Endothelial cell of hepatic sinusoid (primary cell): Measurements from ENCODE around the gene CRAT.

Experiments
- in situ Hi-C: cut with HindIII; loops from 2 replicates; pipeline ENCODE4 v1.10.0; 2017; ENCODE audit warnings: low sequenced_read_pairs

CRAT gene

GRCh38 chr9:129094387-129095169 lies 16.0 kb downstream of the CRAT start:
- in situ Hi-C loops = no loop called here

DNA sequence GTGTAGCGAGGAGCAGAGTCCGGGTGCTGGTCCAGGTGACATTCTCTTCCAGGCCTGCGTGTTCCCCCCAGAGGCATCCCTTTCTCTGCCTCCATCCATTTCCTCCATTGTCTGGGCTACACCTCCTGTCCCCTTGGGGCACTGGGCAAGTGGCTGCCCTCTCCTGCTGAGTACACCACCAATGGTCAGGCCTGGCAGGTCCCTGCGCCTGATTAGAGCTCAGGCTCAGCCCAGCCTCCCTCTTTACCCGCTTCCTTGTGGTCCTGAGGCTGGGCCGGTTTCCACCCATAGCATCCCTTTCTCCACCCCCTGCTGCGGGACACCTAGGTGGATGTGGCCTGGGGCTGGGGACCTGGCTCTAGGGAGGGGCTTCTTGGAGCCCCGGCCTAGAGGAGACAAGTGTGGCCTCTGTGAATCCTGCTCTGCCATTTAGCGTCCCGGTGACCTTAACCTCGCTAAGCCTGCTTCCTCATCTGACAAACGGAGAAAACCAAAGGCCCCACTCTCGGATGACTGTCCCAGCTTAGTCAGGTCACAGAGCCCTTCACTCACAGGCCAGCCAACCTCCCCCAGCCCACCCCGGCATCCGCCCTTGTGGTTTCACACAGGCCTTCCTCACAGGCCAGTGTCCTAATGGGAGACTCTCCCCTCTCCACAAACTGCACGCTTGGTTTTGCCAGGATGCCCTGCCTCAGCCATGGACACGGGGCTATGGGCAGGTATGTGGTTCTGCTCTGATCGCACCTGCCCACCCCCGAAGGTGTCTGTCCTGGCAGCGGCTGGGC lies 16.8 kb downstream of the CRAT start:
- in situ Hi-C loops = no loop called here

- in situ Hi-C loops = loop anchor here (10.0 kb wide), 2 partner anchors 104 to 504 kb away; no protein-coding TSS in a partner anchor
Observed at GRCh38 chr9:129089246-129089645, 21.3 kb downstream of the CRAT start.

GRCh38 chr9:129084087-129084486 lies 26.5 kb downstream of the CRAT start:
- in situ Hi-C loops = loop anchor here (5.0 to 10.0 kb wide), 3 partner anchors 47 to 499 kb away; partner anchors contain the start of gene MIGA2

DNA sequence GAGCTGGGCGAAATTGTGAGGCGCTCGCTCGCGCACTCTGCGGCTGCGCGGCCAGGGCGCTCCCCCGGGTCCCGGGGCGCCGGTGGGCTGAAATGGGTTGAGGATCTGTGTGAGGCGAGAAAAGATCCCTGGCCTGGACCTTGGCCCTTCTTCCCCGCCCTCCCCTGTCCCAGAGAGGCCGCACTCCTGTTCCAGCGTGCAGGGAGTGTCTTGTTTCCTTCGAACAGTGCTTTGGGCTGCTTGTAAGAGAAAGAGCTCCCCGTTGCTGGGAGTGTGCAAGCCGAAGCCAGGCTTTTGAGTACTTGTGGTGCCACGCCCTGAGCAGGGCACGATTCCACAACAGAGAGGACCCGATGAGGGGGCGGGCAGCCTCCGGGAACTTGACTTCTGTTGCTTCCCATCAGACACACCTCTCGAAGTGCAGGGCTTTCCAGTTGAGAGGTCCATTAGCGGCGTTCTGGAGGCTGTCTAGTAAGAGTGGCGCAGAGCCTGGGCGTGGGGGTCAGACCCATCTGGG lies 29.1 kb downstream of the CRAT start:
- in situ Hi-C loops = loop anchor here (5.0 to 10.0 kb wide), 3 partner anchors 44 to 497 kb away; partner anchors contain the start of gene MIGA2

- in situ Hi-C loops = loop anchor here (5.0 to 10.0 kb wide), 3 partner anchors 43 to 496 kb away; partner anchors contain the start of gene MIGA2
Observed at GRCh38 chr9:129080601-129081387, 29.8 kb downstream of the CRAT start, which contains the start of gene DOLPP1. TSS of gene DOLPP1 (plus strand) at chr9:129081111. CDS start at chr9:129081132, 21 bp downstream.

GRCh38 chr9:129080298-129080600 lies 30.3 kb downstream of the CRAT start:
- in situ Hi-C loops = loop anchor here (5.0 to 10.0 kb wide), 3 partner anchors 43 to 495 kb away; partner anchors contain the start of gene MIGA2

GRCh38 chr9:129079829-129080228 lies 30.8 kb downstream of the CRAT start:
- in situ Hi-C loops = loop anchor here (5.0 to 10.0 kb wide), 3 partner anchors 43 to 495 kb away; partner anchors contain the start of gene MIGA2

DNA sequence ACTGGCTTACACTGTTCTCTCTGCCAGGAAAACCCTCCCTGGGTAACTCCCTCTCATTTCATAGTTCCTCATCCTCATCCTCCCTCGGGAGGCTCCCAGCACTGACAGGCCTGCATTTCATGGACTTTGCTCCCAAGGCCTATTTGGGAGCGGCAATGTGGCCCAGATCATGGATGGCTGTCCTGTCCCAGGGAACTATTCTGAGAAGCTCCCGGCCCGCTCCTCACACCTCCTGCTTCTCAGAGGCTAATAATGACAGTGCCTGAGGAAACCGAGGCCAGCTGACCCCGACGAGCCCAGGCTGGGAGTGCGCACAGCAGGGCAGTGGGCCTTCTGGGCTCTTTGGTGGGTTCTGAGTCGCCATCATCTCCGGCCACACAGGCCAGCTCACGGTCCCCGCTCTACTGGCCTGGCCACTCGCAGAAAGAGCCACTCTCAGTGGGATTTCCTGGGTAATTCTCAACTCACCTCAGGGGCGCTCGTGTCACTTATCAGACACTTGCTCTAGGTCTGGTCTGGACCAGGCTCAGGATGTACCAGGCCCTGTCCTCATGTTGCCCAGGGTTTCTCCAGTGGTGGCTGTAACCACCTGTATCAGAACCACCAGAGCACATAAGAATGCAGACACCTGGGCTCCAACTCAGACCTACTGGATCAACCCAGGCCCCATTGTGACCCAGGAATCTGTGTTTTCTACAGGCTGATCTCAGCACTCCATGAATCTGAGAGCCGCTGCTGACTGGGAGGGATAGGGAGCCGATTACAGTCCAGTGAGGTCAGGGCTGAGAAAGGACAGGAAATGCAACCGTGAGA lies 31.7 kb downstream of the CRAT start:
- in situ Hi-C loops = no loop called here

DNA sequence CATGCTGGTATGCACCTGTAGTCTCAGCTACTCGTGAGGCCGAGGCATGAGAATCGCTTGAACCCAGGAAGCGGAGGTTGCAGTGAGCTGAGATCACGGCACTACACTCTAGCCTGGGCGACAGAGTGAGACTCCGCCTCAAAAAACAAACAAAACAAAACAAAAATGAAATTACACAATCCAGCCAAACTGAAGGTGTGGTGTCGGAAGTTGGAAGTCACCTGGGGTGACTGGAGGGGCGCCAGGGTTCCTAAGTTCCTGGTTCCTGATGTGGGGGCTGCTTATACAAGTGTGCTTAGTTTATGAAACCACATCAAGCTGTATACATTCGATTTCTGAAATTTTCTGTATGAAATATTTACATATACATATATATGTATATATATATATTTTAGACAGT lies 33.4 kb downstream of the CRAT start:
- in situ Hi-C loops = no loop called here

DNA sequence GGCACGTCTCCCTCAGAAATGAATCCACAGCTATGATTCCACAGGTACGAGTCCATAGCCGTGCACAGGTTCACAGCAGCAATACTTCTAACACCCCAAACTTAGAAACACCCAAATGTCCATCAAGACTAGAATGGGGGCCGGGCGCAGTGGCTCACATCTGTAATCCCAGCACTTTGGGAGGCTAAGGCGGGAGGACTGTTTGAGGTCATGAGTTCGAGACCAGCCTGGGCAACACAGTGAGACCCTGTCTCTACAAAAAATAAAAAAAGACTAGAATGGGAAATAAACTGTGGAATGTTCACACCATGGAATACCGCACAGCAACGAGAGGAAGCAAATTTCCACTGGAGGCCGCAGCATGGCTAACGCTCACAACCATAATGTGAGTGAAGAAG lies 34.0 kb downstream of the CRAT start:
- in situ Hi-C loops = no loop called here

- in situ Hi-C loops = no loop called here
Observed at GRCh38 chr9:129075996-129076639, 34.5 kb downstream of the CRAT start.

DNA sequence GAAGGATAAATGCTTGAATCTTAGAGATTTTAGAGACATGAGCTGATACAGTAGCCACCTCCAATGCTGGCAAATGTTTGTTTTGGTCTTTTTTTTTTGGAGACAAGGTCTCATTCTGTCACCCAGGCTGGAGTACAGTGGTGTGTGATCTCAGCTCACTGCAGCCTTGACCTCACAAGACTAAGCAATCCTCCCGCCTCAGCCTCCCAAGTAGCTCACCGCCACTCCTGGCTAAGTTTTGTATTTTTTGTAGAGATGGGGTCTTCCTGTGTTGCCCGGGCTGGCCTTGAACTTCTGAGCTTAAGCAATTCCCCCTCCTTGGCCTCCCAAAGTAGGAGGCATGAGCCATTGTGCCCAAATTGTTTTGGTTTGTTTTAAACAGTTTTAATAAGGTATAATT lies 36.5 kb downstream of the CRAT start:
- in situ Hi-C loops = no loop called here

DNA sequence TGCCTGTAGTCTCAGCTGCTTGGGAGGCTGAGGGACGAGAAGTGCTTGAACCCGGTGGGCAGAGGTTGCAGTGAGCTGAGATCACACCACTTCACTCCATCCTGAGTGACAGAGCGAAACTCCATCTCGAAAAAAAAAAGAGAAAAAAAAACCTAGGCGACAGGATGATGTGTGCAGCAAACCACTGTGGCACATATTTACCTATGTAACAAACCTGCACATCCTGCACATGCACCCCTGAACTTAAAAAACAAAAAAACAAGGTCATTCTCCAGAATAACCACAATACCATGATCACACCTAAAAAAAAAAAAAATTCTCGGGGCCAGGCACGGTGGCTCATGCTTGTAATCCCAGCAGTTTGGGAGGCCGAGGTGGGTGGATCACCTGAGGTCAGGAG lies 37.2 kb downstream of the CRAT start:
- in situ Hi-C loops = no loop called here

- in situ Hi-C loops = no loop called here
Observed at GRCh38 chr9:129072171-129072570, 38.4 kb downstream of the CRAT start.

GRCh38 chr9:129071526-129072126 lies 39.0 kb downstream of the CRAT start:
- in situ Hi-C loops = no loop called here

- in situ Hi-C loops = no loop called here
Observed at GRCh38 chr9:129070696-129071525, 39.7 kb downstream of the CRAT start.
